ENCODE results near the gene FTO.
"Not testable (repeated sequence)": the region's sequence is repeated elsewhere in the genome, so short reads cannot be mapped to it uniquely, and the experiment has no call there.

FTO gene

DNA sequence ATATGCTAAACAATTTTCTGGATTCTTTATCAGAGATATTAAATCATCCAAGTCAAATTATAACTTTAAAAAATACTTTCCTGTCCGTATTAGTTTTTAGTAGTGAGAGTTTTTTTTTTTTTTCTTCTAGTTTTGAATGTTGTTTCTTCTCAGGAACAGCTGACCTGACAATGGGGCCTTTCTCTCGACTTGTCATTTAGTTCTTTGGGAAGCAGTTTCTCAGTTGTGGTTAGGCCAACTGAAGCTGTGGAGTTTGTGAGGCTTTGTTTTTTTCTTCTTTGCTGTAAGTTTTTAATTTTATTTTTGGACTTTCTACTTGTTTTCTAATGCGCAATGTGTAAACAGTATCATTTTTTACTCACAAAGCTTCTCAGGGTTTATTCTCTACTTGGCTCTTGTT is 140.8 kb downstream of the FTO start:
- H3K9me3 ChIP-seq: no peaks in the 10 kb centered on the region
- TF ChIP-seq, protein P1, sequence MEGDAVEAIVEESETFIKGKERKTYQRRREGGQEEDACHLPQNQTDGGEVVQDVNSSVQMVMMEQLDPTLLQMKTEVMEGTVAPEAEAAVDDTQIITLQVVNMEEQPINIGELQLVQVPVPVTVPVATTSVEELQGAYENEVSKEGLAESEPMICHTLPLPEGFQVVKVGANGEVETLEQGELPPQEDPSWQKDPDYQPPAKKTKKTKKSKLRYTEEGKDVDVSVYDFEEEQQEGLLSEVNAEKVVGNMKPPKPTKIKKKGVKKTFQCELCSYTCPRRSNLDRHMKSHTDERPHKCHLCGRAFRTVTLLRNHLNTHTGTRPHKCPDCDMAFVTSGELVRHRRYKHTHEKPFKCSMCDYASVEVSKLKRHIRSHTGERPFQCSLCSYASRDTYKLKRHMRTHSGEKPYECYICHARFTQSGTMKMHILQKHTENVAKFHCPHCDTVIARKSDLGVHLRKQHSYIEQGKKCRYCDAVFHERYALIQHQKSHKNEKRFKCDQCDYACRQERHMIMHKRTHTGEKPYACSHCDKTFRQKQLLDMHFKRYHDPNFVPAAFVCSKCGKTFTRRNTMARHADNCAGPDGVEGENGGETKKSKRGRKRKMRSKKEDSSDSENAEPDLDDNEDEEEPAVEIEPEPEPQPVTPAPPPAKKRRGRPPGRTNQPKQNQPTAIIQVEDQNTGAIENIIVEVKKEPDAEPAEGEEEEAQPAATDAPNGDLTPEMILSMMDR (IDR thresholded peaks at IDR 0.05): no peak
- peaks cover 17 to 20% of the 10 kb centered on the region in 2 experiments for H3K4me1 ChIP-seq (ENCODE audit: control insufficient read depth in 1 of 2, insufficient read depth in 1 of 2, low read depth in 1 of 2, low read length in 1 of 2)
- no peaks in the 10 kb centered on the region for H3K27me3 ChIP-seq
- no peaks in the 10 kb centered on the region for H3K36me3 ChIP-seq
- no peak overlapping the region for H3K4me3 ChIP-seq (ENCODE audit: low read depth in 1 of 2, low read length in 1 of 2)
- H3K27ac ChIP-seq: no peak overlapping the region

DNA sequence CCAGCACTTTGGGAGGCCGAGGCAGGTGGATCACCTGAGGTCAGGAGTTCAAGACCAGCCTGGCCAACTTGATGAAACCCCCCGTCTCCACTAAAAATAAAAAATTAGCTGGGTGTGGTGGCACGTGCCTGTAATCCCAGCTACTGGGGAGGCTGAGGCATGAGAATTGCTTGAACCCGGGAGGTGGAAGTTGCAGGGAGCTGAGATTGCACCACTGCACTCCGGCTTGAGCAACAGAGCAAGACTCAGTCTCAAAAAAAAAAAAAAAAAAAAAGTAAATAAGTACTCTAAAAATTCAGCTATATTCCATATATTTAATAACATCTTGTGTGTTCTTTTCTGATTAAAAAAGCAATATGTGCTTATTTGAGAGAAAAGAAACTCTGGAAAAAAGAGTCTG is 142.6 kb downstream of the FTO start:
- Histone ChIP-seq H3K4me3 (ENCODE audit: low read depth in 1 of 2, low read length in 1 of 2) (peak overlapping the region in 1 of 2 experiments; percentile 15), H3K27ac (peak overlapping the region; percentile 63), H3K4me1 (ENCODE audit: control insufficient read depth in 1 of 2, insufficient read depth in 1 of 2, low read depth in 1 of 2, low read length in 1 of 2) (peaks cover 17 to 20% of the 10 kb centered on the region in 2 experiments)
- not testable (repeated sequence) for H3K27me3 ChIP-seq, H3K9me3 ChIP-seq, H3K36me3 ChIP-seq

DNA sequence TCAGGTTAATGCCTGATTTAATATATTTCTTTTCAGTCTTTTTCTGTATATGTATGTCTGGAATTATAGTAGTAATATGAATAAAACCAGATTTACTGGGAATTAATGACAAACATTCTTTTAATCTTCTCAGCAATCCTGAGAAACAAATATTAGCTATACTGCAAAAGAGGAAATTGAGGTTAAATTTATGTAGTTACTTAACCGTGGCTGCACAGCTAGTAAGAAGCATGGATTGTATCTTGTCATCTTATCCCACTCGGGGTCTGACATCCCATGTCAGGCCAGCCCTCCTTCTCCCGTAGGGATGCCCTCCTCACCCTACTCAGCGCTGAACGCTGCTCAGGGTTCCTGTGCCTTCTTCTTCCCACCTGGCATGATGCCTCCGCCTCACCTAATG is 143.0 kb downstream of the FTO start:
- no peaks in the 10 kb centered on the region for H3K36me3 ChIP-seq
- peak overlapping the region in 1 of 2 experiments; percentile 15 for H3K4me3 ChIP-seq (ENCODE audit: low read depth in 1 of 2, low read length in 1 of 2)
- TF ChIP-seq, protein P1 (IDR thresholded peaks at IDR 0.05): no peak
- H3K27me3 ChIP-seq: no peaks in the 10 kb centered on the region
- peaks cover 17 to 20% of the 10 kb centered on the region in 2 experiments for H3K4me1 ChIP-seq (ENCODE audit: control insufficient read depth in 1 of 2, insufficient read depth in 1 of 2, low read depth in 1 of 2, low read length in 1 of 2)
- H3K9me3 ChIP-seq: no peaks in the 10 kb centered on the region
- H3K27ac ChIP-seq: peak overlapping the region; percentile 63

DNA sequence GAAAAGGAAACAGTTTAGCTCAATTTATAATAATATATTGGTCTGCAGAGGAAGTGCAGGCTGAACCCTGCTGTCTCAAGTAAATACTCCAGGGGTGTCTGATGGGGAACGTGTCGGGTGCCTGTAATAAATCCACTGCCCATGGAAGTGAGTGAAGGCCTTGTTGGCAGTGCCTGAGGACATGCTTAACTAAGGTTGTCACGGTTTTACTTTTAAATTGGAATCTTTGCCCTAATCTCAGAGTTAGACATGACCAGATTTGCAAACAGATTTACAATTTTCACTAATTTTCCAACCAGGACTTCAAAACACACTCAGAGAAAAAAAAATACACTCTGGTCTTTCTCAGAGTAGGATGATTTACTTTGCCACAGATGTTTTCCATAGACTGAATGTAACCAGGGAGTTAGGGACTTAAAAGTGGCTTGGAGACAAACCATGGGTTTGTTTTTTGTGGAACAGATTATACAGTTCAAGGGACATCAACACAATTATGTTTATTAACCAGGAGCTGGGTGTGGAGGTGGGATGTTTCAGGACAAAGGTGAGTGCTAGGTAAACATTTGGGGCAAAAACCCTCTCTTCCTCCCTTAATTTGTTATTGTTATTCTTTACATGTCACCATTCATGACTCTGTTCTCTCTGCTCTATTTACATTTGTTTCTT is 144.5 kb downstream of the FTO start:
- TF ChIP-seq, protein P1 (IDR thresholded peaks at IDR 0.05): no peak
- H3K27ac ChIP-seq: no peak overlapping the region

DNA sequence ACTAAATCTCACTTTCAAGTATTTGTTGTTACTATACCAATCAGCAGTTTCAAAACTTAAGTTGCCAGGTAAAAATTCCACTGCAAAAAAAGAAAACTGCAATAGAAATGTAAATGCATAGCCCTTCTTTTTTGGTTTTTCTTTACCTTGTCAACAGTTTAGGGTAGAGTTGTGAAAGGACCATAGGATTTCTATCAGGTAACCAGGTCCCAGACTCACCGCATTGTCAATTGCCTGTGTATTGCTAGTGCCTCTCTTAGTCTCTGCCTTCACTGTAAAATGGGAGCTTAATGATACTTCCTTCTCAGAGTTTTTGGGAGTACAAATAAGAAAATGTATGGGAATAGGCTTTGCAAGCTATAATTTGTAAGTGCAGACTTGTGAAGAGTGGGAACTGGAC is 145.0 kb downstream of the FTO start:
- Histone ChIP-seq H3K4me1 (ENCODE audit: control insufficient read depth in 1 of 2, insufficient read depth in 1 of 2, low read depth in 1 of 2, low read length in 1 of 2) (peaks cover 17 to 20% of the 10 kb centered on the region in 2 experiments), H3K4me3 (ENCODE audit: low read depth in 1 of 2, low read length in 1 of 2) (no peak overlapping the region), H3K27me3 (no peaks in the 10 kb centered on the region), H3K9me3 (no peaks in the 10 kb centered on the region), H3K27ac (no peak overlapping the region), H3K36me3 (no peaks in the 10 kb centered on the region)
- TF ChIP-seq, protein P1 (IDR thresholded peaks at IDR 0.05): no peak

More for the DNA sequence above, 144.5 kb downstream of the FTO start:
- Histone ChIP-seq H3K4me3 (ENCODE audit: low read depth in 1 of 2, low read length in 1 of 2) (no peak overlapping the region), H3K4me1 (ENCODE audit: control insufficient read depth in 1 of 2, insufficient read depth in 1 of 2, low read depth in 1 of 2, low read length in 1 of 2) (peaks cover 17 to 20% of the 10 kb centered on the region in 2 experiments), H3K27me3 (no peaks in the 10 kb centered on the region), H3K36me3 (no peaks in the 10 kb centered on the region), H3K9me3 (no peaks in the 10 kb centered on the region)

DNA sequence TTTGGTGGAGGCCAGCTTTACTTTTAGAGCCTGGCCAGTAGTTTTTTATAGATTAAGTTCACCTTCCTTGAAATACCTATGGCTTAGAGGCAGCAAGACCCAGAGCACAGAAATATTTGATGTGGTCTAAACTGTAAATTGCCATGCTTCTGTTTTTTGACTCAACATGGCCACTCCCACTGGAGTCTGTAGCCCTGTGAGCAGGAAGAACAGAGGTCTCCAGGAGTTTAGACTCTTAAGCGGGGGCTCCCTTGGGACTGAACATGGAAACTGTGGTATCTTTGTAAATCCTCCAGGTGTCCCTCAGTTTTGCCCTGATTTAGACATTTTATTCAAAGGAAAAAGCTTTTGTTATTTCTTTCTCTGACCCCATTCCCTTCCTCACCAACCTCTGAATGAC is 145.6 kb downstream of the FTO start:
- no peaks in the 10 kb centered on the region for H3K9me3 ChIP-seq
- H3K4me1 ChIP-seq (ENCODE audit: control insufficient read depth in 1 of 2, insufficient read depth in 1 of 2, low read depth in 1 of 2, low read length in 1 of 2): peaks cover 17 to 20% of the 10 kb centered on the region in 2 experiments
- H3K27me3 ChIP-seq: no peaks in the 10 kb centered on the region
- no peaks in the 10 kb centered on the region for H3K36me3 ChIP-seq
- TF ChIP-seq, protein P1 (IDR thresholded peaks at IDR 0.05): no peak
- H3K27ac ChIP-seq: no peak overlapping the region
- H3K4me3 ChIP-seq (ENCODE audit: low read depth in 1 of 2, low read length in 1 of 2): no peak overlapping the region

Measured in neutrophil (primary cell).